ENCODE data around the gene TFDP1. TPM values are rescaled to one million over a fixed set of nuclear protein-coding genes. Genes with fewer than 3 reads are reported as not detected.

TFDP1 gene
- total RNA-seq, 4 donors from 2014 or later: 24.3 to 164 (median 49.1) TPM

- DNase-seq: no peak
- Histone ChIP-seq H3K27me3 (no peaks in the 10 kb centered on the region), H3K36me3 (peaks cover 0 to 8% (median 0%) of the 10 kb centered on the region in 4 donors), H3K9me3 (no peaks in the 10 kb centered on the region), H3K4me1 (no peaks in the 10 kb centered on the region), H3K4me3 (no peak overlapping the region), H3K27ac (no peak overlapping the region)
- WGBS, 2 donors (ENCODE audit: low coverage in 1 of 2): 97 to 100% methylated on average over 2 to 5 of the region's 5 CpGs
- in situ Hi-C loops (cut with MboI; ENCODE audit: low pct_ligation_motif_present in 1 of 4, low pct_unique_long_range_greater_than_20kb in 1 of 4, low sequenced_read_pairs in 3 of 4): no loop called here
- TF ChIP-seq CTCF (IDR thresholded peaks at IDR 0.05): no peak
- no peak for TF ChIP-seq POLR2A (IDR thresholded peaks at IDR 0.05)
- TF ChIP-seq POLR2AphosphoS5 (IDR thresholded peaks at IDR 0.05): no peak
- no peak for TF ChIP-seq EP300 (IDR thresholded peaks at IDR 0.05; ENCODE audit: low read depth)
- intact Hi-C loops (cut with DNase I; ENCODE audit: low total_unique reads): no loop called here
Measured at GRCh38 chr13:113611996-113612395, 27.4 kb downstream of the TFDP1 start.

GRCh38 chr13:113612607-113613006 lies 28.1 kb downstream of the TFDP1 start:
- Histone ChIP-seq H3K4me3 (no peak overlapping the region), H3K27me3 (no peaks in the 10 kb centered on the region), H3K27ac (no peak overlapping the region), H3K9me3 (no peaks in the 10 kb centered on the region), H3K4me1 (no peaks in the 10 kb centered on the region), H3K36me3 (peaks cover 0 to 8% (median 0%) of the 10 kb centered on the region in 4 donors)
- TF ChIP-seq POLR2A (IDR thresholded peaks at IDR 0.05) (no peak), EP300 (IDR thresholded peaks at IDR 0.05; ENCODE audit: low read depth) (no peak), CTCF (IDR thresholded peaks at IDR 0.05) (no peak), POLR2AphosphoS5 (IDR thresholded peaks at IDR 0.05) (no peak)
- in situ Hi-C loops (cut with MboI; ENCODE audit: low pct_ligation_motif_present in 1 of 4, low pct_unique_long_range_greater_than_20kb in 1 of 4, low sequenced_read_pairs in 3 of 4) (no loop called here), intact Hi-C loops (cut with DNase I; ENCODE audit: low total_unique reads) (no loop called here)
- DNase-seq: no peak
- WGBS, 2 donors (ENCODE audit: low coverage in 1 of 2): 88% methylated on average over 10 of the region's 10 CpGs; no CpG with 5 or more reads in 1 of the 2 donors

- in situ Hi-C loops (cut with MboI; ENCODE audit: low pct_ligation_motif_present in 1 of 4, low pct_unique_long_range_greater_than_20kb in 1 of 4, low sequenced_read_pairs in 3 of 4) (no loop called here), intact Hi-C loops (cut with DNase I; ENCODE audit: low total_unique reads) (no loop called here)
- H3K9me3 ChIP-seq: no peaks in the 10 kb centered on the region
- TF ChIP-seq EP300 (IDR thresholded peaks at IDR 0.05; ENCODE audit: low read depth) (no peak), CTCF (IDR thresholded peaks at IDR 0.05) (no peak), POLR2A (IDR thresholded peaks at IDR 0.05) (no peak), POLR2AphosphoS5 (IDR thresholded peaks at IDR 0.05) (no peak)
- no peaks in the 10 kb centered on the region for H3K4me1 ChIP-seq
- H3K27ac ChIP-seq: no peak overlapping the region
- H3K27me3 ChIP-seq: no peaks in the 10 kb centered on the region
- no peak for DNase-seq
- H3K36me3 ChIP-seq: peaks cover 0 to 8% (median 0%) of the 10 kb centered on the region in 4 donors
- WGBS, 2 donors (ENCODE audit: low coverage in 1 of 2): 96 to 100% methylated on average over 1 to 16 of the region's 16 CpGs
- H3K4me3 ChIP-seq: no peak overlapping the region
Measured at GRCh38 chr13:113613789-113614379, 29.3 kb downstream of the TFDP1 start.

- Histone ChIP-seq H3K4me1 (no peaks in the 10 kb centered on the region), H3K27ac (no peak overlapping the region), H3K9me3 (no peaks in the 10 kb centered on the region), H3K36me3 (peaks cover 0 to 4% (median 0%) of the 10 kb centered on the region in 4 donors), H3K4me3 (no peak overlapping the region), H3K27me3 (no peaks in the 10 kb centered on the region)
- DNase-seq: no peak
- in situ Hi-C loops (cut with MboI; ENCODE audit: low pct_ligation_motif_present in 1 of 4, low pct_unique_long_range_greater_than_20kb in 1 of 4, low sequenced_read_pairs in 3 of 4) (no loop called here), intact Hi-C loops (cut with DNase I; ENCODE audit: low total_unique reads) (no loop called here)
- WGBS, 2 donors (ENCODE audit: low coverage in 1 of 2): 79 to 88% methylated on average over 9 to 20 of the region's 20 CpGs
- TF ChIP-seq POLR2AphosphoS5 (IDR thresholded peaks at IDR 0.05) (no peak), POLR2A (IDR thresholded peaks at IDR 0.05) (no peak), CTCF (IDR thresholded peaks at IDR 0.05) (no peak), EP300 (IDR thresholded peaks at IDR 0.05; ENCODE audit: low read depth) (no peak)
Measured at GRCh38 chr13:113616281-113616906, 31.8 kb downstream of the TFDP1 start.

Measured in transverse colon (tissue), 4 donors.